Fibroblast of mammary gland (primary cell): ENCODE data around the gene TCAF1.

Source experiments
- DNase-seq: peaks from one replicate; pipeline ENCODE4 v3.0.0-alpha.2; 2010; ENCODE audit warnings: low read depth
- H3K4me3 ChIP-seq: 2 replicates; pipeline ENCODE4 v1.5.1; 2011; ENCODE audit warnings: low read depth, mild to moderate bottlenecking, low read length, moderate library complexity; ENCODE audit not compliant: control insufficient read depth
- TF ChIP-seq, protein P1 (sequence below): conservative IDR thresholded peaks from 2 replicates; pipeline ENCODE4 v1.5.1; 2011; ENCODE audit warnings: low read depth, low read length, inconsistent platforms; ENCODE audit not compliant: control insufficient read depth, insufficient read depth

Gene TCAF1

DNA sequence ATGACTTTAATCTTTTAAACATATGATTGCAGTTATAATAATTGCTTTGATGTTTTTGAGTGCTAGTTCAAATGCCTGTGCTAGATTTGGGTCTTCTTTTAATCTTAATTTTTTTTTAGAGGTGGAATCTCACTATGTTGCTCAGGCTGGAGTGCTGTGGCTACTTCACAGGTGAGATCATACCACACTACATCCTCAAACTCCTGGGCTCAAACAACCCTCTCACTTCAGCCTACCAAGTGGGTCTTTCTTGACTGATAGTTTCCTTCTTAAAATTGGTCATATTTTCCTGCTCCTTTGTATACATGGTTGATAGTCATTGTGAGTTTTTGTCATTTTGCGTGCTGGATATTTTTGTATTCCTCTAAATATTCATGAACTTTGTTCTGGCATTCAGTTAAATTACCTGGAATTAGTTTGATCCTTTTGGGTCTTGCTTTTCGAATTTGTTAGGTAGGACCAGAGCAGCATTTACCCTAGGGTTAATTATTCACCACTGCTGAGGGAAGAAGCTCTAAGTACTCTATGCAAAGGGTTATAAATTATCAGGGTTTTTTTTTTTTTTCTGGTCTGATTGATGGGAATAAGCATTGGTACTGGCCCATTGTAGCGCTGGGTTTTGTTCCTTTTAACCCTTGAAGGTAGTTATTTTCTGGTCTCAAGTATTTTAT, 12.1 kb upstream of the TCAF1 start:
- H3K4me3 ChIP-seq: no peak overlapping the region
- TF ChIP-seq, protein P1, sequence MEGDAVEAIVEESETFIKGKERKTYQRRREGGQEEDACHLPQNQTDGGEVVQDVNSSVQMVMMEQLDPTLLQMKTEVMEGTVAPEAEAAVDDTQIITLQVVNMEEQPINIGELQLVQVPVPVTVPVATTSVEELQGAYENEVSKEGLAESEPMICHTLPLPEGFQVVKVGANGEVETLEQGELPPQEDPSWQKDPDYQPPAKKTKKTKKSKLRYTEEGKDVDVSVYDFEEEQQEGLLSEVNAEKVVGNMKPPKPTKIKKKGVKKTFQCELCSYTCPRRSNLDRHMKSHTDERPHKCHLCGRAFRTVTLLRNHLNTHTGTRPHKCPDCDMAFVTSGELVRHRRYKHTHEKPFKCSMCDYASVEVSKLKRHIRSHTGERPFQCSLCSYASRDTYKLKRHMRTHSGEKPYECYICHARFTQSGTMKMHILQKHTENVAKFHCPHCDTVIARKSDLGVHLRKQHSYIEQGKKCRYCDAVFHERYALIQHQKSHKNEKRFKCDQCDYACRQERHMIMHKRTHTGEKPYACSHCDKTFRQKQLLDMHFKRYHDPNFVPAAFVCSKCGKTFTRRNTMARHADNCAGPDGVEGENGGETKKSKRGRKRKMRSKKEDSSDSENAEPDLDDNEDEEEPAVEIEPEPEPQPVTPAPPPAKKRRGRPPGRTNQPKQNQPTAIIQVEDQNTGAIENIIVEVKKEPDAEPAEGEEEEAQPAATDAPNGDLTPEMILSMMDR: no peak
- no peak for DNase-seq

DNA sequence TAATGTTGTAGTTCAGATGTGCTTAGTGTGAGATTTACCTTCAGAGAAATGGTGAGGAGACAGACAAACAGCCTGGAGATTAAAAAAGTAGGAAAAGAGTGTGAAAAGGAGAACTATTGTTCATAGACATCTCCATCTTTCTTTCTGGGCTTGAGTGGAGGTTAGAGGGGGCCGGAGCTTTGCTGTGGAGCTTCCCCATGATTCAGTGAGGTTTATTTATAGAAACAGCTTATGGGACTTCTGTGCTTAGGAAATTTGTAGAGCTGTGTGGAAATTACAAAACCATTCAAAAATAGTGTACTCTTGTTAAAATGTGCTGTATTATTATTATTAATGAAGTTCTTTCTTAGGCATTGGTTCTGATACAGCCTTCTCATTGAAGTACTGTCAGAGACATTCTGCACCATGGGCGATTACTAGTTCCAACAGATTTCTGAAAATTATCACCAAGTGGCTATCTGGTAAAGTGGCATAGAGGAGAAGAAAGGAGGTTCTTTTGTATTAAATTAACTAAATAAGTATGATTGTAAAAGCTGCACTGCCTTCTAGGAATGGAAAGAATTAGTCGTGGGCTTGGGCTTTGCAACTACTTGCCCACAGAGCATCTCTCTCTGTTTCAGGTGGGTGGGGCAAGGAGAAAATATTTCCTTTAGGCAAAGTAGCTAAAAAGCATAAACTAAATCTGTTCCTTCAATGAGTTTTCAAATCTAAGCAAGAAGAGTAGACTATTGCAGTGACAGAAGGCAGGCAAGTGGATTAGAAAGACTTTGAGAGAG, 8.7 kb upstream of the TCAF1 start:
- no peak overlapping the region for H3K4me3 ChIP-seq
- DNase-seq: no peak
- TF ChIP-seq, protein P1: no peak

DNA sequence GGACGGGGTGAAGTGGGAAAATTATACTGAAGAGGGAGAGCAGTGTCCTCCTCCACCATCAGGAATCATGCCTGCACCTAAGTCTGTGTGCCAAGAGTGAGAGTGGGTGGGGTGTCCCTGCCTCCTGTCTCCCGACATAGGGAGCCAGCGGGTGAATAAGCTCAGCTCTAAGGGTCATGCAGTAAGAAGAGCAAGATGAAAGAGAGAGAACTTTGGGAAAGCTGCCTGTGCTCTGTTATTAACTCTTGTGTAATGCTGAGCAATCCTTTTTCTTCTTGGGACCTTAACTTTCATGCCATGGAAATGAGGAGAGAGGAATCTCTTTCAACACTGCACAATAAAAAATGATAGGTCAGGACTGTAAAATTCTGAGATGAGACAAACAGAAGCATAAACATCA, 7.9 kb upstream of the TCAF1 start:
- peak; percentile 44 for DNase-seq
- TF ChIP-seq, protein P1: no peak
- no peak overlapping the region for H3K4me3 ChIP-seq

DNA sequence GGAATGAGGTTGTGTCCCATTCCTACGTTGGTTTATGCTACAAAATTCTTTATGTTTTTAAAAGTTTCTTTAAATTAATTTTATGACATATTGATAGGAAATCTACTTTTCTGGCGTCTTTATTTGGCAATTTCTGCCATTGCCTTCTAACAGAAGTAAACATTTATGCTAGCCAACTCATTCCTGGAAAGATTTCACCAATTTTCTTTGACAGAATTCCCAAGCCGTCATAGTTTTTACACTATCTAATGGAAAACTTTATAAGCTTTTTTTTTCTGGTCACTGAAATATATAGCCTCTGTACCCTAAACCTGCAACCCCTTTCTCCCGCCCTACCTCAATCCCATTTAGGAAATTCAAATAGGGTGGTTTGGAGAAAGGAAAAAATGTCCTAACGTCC, 6.1 kb upstream of the TCAF1 start:
- no peak for DNase-seq
- H3K4me3 ChIP-seq: no peak overlapping the region

DNA sequence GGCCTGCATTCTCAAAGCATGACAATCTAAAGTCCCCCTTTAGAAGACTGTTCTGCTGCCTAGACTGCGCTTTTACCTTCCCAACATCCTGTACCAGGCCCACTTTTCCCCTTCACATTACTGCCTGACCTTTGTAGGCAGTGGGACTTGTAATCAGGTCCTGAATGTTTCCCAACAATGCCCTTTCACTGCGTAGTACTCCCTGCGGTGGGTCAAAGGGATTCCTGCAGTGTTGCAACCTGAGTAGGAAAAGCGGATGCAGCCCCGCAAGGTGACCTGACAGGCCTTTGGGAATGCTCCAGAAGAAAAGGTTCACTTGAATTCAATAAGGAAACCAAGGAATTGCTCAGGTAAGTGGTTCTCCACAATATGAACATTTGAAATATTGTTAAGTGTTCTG, 4.9 kb upstream of the TCAF1 start:
- TF ChIP-seq, protein P1: no peak

More for the DNA sequence above, 6.1 kb upstream of the TCAF1 start:
- TF ChIP-seq, protein P1: no peak

DNA sequence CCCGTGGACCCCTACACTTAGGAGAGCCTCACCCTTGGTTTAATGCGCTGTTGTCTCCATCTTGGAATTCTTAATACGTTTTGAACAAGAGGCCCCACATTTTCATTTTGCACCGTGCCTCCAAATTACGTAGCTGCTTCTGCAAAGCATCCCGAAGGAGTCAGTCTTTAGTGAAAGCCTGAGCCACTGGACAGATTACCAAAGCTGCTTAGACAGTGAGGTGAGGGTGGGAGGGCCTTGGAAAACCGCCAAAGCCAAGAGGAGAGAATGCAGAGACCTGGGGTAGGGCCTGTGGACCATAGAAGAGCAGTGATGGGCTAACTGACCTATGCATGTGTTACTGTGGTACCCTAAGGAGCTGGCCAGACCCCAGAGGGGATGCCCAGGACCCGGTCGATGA, 4.2 kb upstream of the TCAF1 start:
- no peak overlapping the region for H3K4me3 ChIP-seq
- no peak for DNase-seq
- TF ChIP-seq, protein P1: no peak

More for the DNA sequence above, 4.9 kb upstream of the TCAF1 start:
- DNase-seq: no peak
- no peak overlapping the region for H3K4me3 ChIP-seq

DNA sequence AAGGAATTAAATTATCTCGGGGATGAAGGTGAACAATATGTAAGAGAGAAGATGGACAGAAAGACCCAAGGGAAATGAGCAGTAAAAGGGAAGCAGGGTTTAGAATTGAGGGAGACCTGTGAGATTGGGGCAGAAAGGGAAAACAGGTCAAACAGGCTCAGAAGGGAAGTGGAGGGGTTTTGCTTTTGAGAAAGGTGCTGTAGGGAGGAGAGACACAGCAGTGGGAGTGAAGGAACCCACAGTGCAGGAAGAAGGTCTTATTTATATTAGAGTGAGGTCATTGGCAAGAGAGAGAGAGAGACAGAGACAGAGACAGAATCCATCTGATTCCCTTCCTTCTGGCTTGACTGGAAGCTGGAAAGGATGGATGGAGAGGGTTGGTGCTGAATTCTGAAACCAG, 3.5 kb upstream of the TCAF1 start:
- TF ChIP-seq, protein P1: no peak
- no peak for DNase-seq
- H3K4me3 ChIP-seq: no peak overlapping the region
